ENCODE results near the gene C5orf58.

C5orf58 gene

GRCh38 chr5:170263906-170264305, 31.1 kb downstream of the C5orf58 start:
- no peak for DNase-seq (ENCODE audit: low read depth)
- no peak overlapping the region for H3K4me3 ChIP-seq (ENCODE audit: low read length)
- no peak for TF ChIP-seq CTCF (IDR thresholded peaks at IDR 0.05; ENCODE audit: insufficient read depth, low read depth, low read length, missing control alignments)

DNA sequence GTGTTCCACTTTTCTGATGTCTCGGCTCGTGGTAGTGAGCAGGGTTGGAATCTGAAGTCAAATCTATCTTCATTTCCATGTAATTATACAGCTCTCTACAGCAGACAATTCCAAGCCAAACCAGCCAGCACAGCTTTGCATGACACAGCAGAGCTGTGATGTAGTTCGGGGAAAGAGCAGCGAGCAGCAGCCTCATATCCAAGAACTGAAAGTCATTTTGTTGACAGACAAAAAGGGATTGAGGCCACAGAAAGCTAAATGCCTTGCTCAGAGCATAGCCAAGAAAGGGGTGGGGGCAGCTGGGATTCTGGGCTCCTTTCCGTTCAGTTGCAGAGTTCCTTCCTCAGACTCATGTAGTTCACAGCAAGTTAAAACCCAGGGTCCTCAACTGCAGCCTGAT, 32.7 kb downstream of the C5orf58 start:
- no peak for TF ChIP-seq CTCF (IDR thresholded peaks at IDR 0.05; ENCODE audit: insufficient read depth, low read depth, low read length, missing control alignments)
- no peak overlapping the region for H3K4me3 ChIP-seq (ENCODE audit: low read length)
- no peak for DNase-seq (ENCODE audit: low read depth)

GRCh38 chr5:170266570-170267381, 34.0 kb downstream of the C5orf58 start:
- no peak for DNase-seq (ENCODE audit: low read depth)
- no peak overlapping the region for H3K4me3 ChIP-seq (ENCODE audit: low read length)
- TF ChIP-seq CTCF (IDR thresholded peaks at IDR 0.05; ENCODE audit: insufficient read depth, low read depth, low read length, missing control alignments) = no peak

DNA sequence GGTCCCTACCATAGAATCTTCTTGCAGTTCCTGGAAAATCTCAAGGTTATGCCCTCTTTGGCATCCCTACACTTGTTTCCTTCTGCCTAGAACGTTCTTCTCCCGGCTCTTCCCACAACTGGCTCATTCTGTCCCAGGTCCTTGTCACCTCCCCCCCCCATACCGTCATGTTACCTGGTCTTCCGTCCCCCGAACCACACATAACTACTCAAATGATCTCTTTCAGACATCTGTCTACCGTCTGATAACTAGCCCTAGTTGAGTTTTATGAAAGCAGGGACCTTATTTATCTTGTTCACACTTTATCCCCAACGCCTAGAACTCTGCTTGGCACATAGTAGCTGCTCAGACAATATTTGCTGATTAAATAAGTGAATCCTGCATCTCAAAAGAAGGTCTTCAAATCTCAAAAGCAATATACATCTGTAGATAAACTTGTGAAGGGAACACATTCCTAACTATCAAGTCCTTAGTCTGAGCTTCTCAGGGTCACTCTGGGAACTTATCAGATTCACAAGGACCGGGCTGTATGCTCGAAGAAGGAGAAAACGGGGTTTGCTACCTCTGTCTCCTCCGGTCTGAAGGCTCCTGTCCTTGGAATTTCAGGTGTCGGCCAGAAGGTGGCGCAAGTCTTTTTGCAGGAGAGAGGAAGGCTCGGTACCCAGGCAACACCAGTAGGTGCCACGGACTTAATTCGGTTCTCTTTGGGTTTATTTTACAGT, 34.8 kb downstream of the C5orf58 start:
- DNase-seq (ENCODE audit: low read depth) = peak; percentile 72
- TF ChIP-seq CTCF (IDR thresholded peaks at IDR 0.05; ENCODE audit: insufficient read depth, low read depth, low read length, missing control alignments) = peak; percentile 94
- no peak overlapping the region for H3K4me3 ChIP-seq (ENCODE audit: low read length)

DNA sequence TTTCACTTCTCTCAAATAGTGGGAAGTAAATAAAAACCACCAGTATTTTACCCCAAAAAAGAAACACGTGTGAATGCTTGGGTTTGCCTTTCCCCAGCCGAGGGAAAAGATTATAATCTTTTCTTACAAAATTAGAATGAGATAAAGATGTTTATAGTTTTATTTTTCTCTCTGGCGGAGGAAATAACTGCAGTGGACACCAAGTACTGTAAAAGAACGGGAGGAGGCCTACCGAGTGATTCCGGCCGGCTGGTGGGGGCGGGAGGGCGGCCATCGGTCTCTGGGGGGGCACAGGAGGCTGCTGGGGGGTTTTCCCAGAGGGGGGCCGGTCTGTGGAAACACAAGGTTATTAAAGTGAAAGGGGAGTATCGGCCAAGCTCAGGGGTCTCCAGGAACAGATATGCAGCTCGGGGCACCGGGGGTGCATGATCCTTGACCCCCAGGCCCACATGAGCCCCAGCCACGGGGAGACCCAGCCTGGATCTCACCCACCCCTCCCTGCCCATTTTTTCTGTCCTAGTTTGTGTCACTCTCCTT, 35.4 kb downstream of the C5orf58 start:
- no peak overlapping the region for H3K4me3 ChIP-seq (ENCODE audit: low read length)
- no peak for DNase-seq (ENCODE audit: low read depth)
- no peak for TF ChIP-seq CTCF (IDR thresholded peaks at IDR 0.05; ENCODE audit: insufficient read depth, low read depth, low read length, missing control alignments)

- H3K4me3 ChIP-seq (ENCODE audit: low read length) = no peak overlapping the region
These were observed 36.1 kb downstream of the C5orf58 start for GRCh38 chr5:170268884-170269283.

More at GRCh38 chr5:170268884-170269283, 36.1 kb downstream of the C5orf58 start:
- TF ChIP-seq CTCF (IDR thresholded peaks at IDR 0.05; ENCODE audit: insufficient read depth, low read depth, low read length, missing control alignments) = no peak
- DNase-seq (ENCODE audit: low read depth) = no peak

Measured in epithelial cell of esophagus (primary cell).